Measurements from ENCODE around the gene FADS2.

FADS2 gene

GRCh38 chr11:61838501-61838900 is 10.4 kb downstream of the FADS2 start:
- H3K9me2 ChIP-seq (replicated peaks; ENCODE audit: insufficient read depth, low read length) = no peaks in the 10 kb centered on the region
- H3K36me3 ChIP-seq (replicated peaks; ENCODE audit: insufficient read depth, low read length) = no peaks in the 10 kb centered on the region
- 0 out of 2 replicates have a peak, but pooled peaks cover 3% of the 10 kb centered on the region for H3F3A ChIP-seq (ENCODE audit: insufficient read depth, low read length)
- H3K4me1 ChIP-seq (ENCODE audit: low read length) = peaks cover 12% of the 10 kb centered on the region
- DNase-seq = no peak
- H3K4me2 ChIP-seq (ENCODE audit: low read depth, low read length) = no peak overlapping the region
- no peaks in the 10 kb centered on the region; the same call in 1 of the 2 replicates for H3K27me3 ChIP-seq (replicated peaks; ENCODE audit: insufficient read depth, low read length)
- no peaks in the 10 kb centered on the region for H3K9me3 ChIP-seq (replicated peaks; ENCODE audit: insufficient read depth, low read length)
- H3K79me2 ChIP-seq (ENCODE audit: low read length) = no peaks in the 10 kb centered on the region
- H2AFZ ChIP-seq (ENCODE audit: low read length) = no peak overlapping the region
- TF ChIP-seq EZH2phosphoT487 (IDR thresholded peaks at IDR 0.05; ENCODE audit: low read length) = no peak
- no peak for TF ChIP-seq EZH2 (optimal IDR thresholded peaks at IDR 0.05; ENCODE audit: low read depth, low read length)
- no peak for TF ChIP-seq CTCF (IDR thresholded peaks at IDR 0.05; ENCODE audit: low read length)
- H3K27ac ChIP-seq (ENCODE audit: low read length) = no peak overlapping the region
- H3K9ac ChIP-seq (ENCODE audit: low read length) = no peak overlapping the region
- no peaks in the 10 kb centered on the region for H4K20me1 ChIP-seq (ENCODE audit: insufficient read depth, low read length)
- no peak overlapping the region for H3K4me3 ChIP-seq (ENCODE audit: low read length)

GRCh38 chr11:61838921-61839320 is 10.8 kb downstream of the FADS2 start:
- Histone ChIP-seq H3K27ac (ENCODE audit: low read length) (no peak overlapping the region), H3K79me2 (ENCODE audit: low read length) (no peaks in the 10 kb centered on the region), H2AFZ (ENCODE audit: low read length) (no peak overlapping the region), H3F3A (ENCODE audit: insufficient read depth, low read length) (0 out of 2 replicates have a peak, but pooled peaks cover 3% of the 10 kb centered on the region), H4K20me1 (ENCODE audit: insufficient read depth, low read length) (no peaks in the 10 kb centered on the region), H3K4me1 (ENCODE audit: low read length) (peaks cover 11% of the 10 kb centered on the region), H3K9ac (ENCODE audit: low read length) (no peak overlapping the region), H3K27me3 (replicated peaks; ENCODE audit: insufficient read depth, low read length) (no peaks in the 10 kb centered on the region; the same call in 1 of the 2 replicates), H3K4me2 (ENCODE audit: low read depth, low read length) (no peak overlapping the region), H3K9me3 (replicated peaks; ENCODE audit: insufficient read depth, low read length) (no peaks in the 10 kb centered on the region), H3K4me3 (ENCODE audit: low read length) (no peak overlapping the region), H3K36me3 (replicated peaks; ENCODE audit: insufficient read depth, low read length) (no peaks in the 10 kb centered on the region), H3K9me2 (replicated peaks; ENCODE audit: insufficient read depth, low read length) (no peaks in the 10 kb centered on the region)
- no peak for DNase-seq
- no peak for TF ChIP-seq EZH2 (optimal IDR thresholded peaks at IDR 0.05; ENCODE audit: low read depth, low read length)
- no peak for TF ChIP-seq EZH2phosphoT487 (IDR thresholded peaks at IDR 0.05; ENCODE audit: low read length)
- TF ChIP-seq CTCF (IDR thresholded peaks at IDR 0.05; ENCODE audit: low read length) = no peak

- Histone ChIP-seq H3K9me2 (replicated peaks; ENCODE audit: insufficient read depth, low read length) (no peaks in the 10 kb centered on the region), H3K27ac (ENCODE audit: low read length) (no peak overlapping the region), H3K4me3 (ENCODE audit: low read length) (no peak overlapping the region), H2AFZ (ENCODE audit: low read length) (no peak overlapping the region), H3K9ac (ENCODE audit: low read length) (no peak overlapping the region), H3K27me3 (replicated peaks; ENCODE audit: insufficient read depth, low read length) (no peaks in the 10 kb centered on the region; the same call in 1 of the 2 replicates), H3K9me3 (replicated peaks; ENCODE audit: insufficient read depth, low read length) (no peaks in the 10 kb centered on the region), H3K4me2 (ENCODE audit: low read depth, low read length) (no peak overlapping the region), H3K36me3 (replicated peaks; ENCODE audit: insufficient read depth, low read length) (no peaks in the 10 kb centered on the region), H3F3A (ENCODE audit: insufficient read depth, low read length) (0 out of 2 replicates have a peak, but pooled peaks cover 3% of the 10 kb centered on the region), H3K4me1 (ENCODE audit: low read length) (peaks cover 4% of the 10 kb centered on the region), H4K20me1 (ENCODE audit: insufficient read depth, low read length) (no peaks in the 10 kb centered on the region), H3K79me2 (ENCODE audit: low read length) (no peaks in the 10 kb centered on the region)
- DNase-seq = no peak
- TF ChIP-seq CTCF (IDR thresholded peaks at IDR 0.05; ENCODE audit: low read length) = no peak
- no peak for TF ChIP-seq EZH2 (optimal IDR thresholded peaks at IDR 0.05; ENCODE audit: low read depth, low read length)
- no peak for TF ChIP-seq EZH2phosphoT487 (IDR thresholded peaks at IDR 0.05; ENCODE audit: low read length)
Measured at GRCh38 chr11:61839742-61840141, 11.6 kb downstream of the FADS2 start.
